Endodermal cell (in vitro differentiated cells): ENCODE results near the gene TMEM259. TPM values are rescaled to one million over a fixed set of nuclear protein-coding genes. Genes with fewer than 3 reads are reported as not detected.

Experiments used
- DNase-seq: peaks from one replicate; pipeline ENCODE4 v3.0.0-alpha.2; 2017
- H3K27ac ChIP-seq: 2 replicates; pipeline ENCODE4 v1.5.1; 2013; ENCODE audit warnings: mild to moderate bottlenecking, low read depth, low read length, moderate library complexity
- H3K27me3 ChIP-seq: 2 replicates; pipeline ENCODE4 v1.6.1; 2013; ENCODE audit warnings: mild to moderate bottlenecking, low read length, moderate library complexity; ENCODE audit not compliant: insufficient read depth, control insufficient read depth, poor library complexity, severe bottlenecking
- H3K36me3 ChIP-seq: 2 replicates; pipeline ENCODE4 v1.7.0; 2013; ENCODE audit warnings: mild to moderate bottlenecking, low read length, moderate library complexity; ENCODE audit not compliant: control insufficient read depth, insufficient read depth
- H3K4me1 ChIP-seq: one replicate; pipeline ENCODE4 v1.7.0; 2013; ENCODE audit warnings: low read length; ENCODE audit not compliant: control insufficient read depth, insufficient read depth
- H3K4me3 ChIP-seq: 2 replicates; pipeline ENCODE4 v1.5.1; 2013; ENCODE audit warnings: mild to moderate bottlenecking, low read length, moderate library complexity
- H3K9ac ChIP-seq: 2 replicates; pipeline ENCODE4 v1.6.1; 2013; ENCODE audit warnings: mild to moderate bottlenecking, low read length, moderate library complexity; ENCODE audit not compliant: poor library complexity, severe bottlenecking; ENCODE audit errors: extremely low read depth
- H3K9me3 ChIP-seq: 2 replicates; pipeline ENCODE4 v1.6.1; 2013; ENCODE audit warnings: mild to moderate bottlenecking, low read length, moderate library complexity; ENCODE audit not compliant: control insufficient read depth
- H3K27ac Mint-ChIP-seq: 2 replicates; pipeline ENCODE4 v1.8.0; 2020; ENCODE audit warnings: mixed read lengths
- H3K27me3 Mint-ChIP-seq: 2 replicates; pipeline ENCODE4 v1.8.0; 2021; ENCODE audit warnings: mild to moderate bottlenecking, mixed read lengths; ENCODE audit not compliant: insufficient read depth
- H3K36me3 Mint-ChIP-seq: 2 replicates; pipeline ENCODE4 v1.8.0; 2020; ENCODE audit warnings: low read depth, mixed read lengths
- H3K4me1 Mint-ChIP-seq: 2 replicates; pipeline ENCODE4 v1.8.0; 2020; ENCODE audit warnings: mixed read lengths
- H3K4me3 Mint-ChIP-seq: 2 replicates; pipeline ENCODE4 v1.8.0; 2020; ENCODE audit warnings: mild to moderate bottlenecking, moderate library complexity, mixed read lengths
- H3K9me3 Mint-ChIP-seq: 2 replicates; pipeline ENCODE4 v1.8.0; 2020; ENCODE audit warnings: mild to moderate bottlenecking, mixed read lengths
- CTCF ChIP-seq: fragments of 200-600 bp; sonication (generic); conservative IDR thresholded peaks from 2 replicates; pipeline ENCODE4 v1.5.0; 2021; ENCODE audit warnings: antibody characterized with exemption, mild to moderate bottlenecking
- WGBS, 2 experiments: methylation state at CpG; one replicate each; pipeline versions ENCODE4 v1.1.5 to v1.1.7; 2013; ENCODE audit warnings: missing lambda C conversion rate in 2 of 2, mixed read lengths in 1 of 2; ENCODE audit not compliant: insufficient coverage in 1 of 2, insufficient read length in 1 of 2; 5-methylcytosine and 5-hydroxymethylcytosine counted together
- total RNA-seq, 2 donors: library from RNA; stranded (reverse); fragmentation: NEBNext Ultra II Directional in 1 of 2; extraction: Animal tissue kit (Norgen Biotek cat#: 25700) in 1 of 2; gene quantifications; 2 replicates in 1 of 2; 3 replicates in 1 of 2; pipeline ENCODE4 v1.2.1, GENCODE V29; 2021

TMEM259 gene
- total RNA-seq, 2 donors from 2014 or later = 157 to 176 TPM

GRCh38 chr19:1004803-1005664 lies 15.9 kb downstream of the TMEM259 start:
- TF ChIP-seq CTCF = no peak
- no peaks in the 10 kb centered on the region for H3K9me3 ChIP-seq

GRCh38 chr19:1004204-1004802 lies 16.6 kb downstream of the TMEM259 start:
- no peak overlapping the region for H3K27ac ChIP-seq
- peaks cover 22% of the 10 kb centered on the region for H3K27me3 ChIP-seq
- no peak overlapping the region for H3K27ac Mint-ChIP-seq
- no peaks in the 10 kb centered on the region for H3K36me3 ChIP-seq
- no peaks in the 10 kb centered on the region for H3K9me3 ChIP-seq
- TF ChIP-seq CTCF = no peak
- H3K27me3 Mint-ChIP-seq = peaks cover 22% of the 10 kb centered on the region
- peaks cover 8% of the 10 kb centered on the region for H3K9me3 Mint-ChIP-seq
- WGBS, 2 experiments = 90 to 93% methylated on average over 20 to 32 of the region's 32 CpGs
- H3K4me1 Mint-ChIP-seq = no peaks in the 10 kb centered on the region
- no peak overlapping the region for H3K4me3 Mint-ChIP-seq
- no peak overlapping the region for H3K4me3 ChIP-seq
- H3K36me3 Mint-ChIP-seq = peaks cover 12% of the 10 kb centered on the region
- H3K9ac ChIP-seq = no peak overlapping the region
- no peak for DNase-seq
- H3K4me1 ChIP-seq = no peaks in the 10 kb centered on the region

More at GRCh38 chr19:1004803-1005664, 15.9 kb downstream of the TMEM259 start:
- H3K4me3 ChIP-seq = no peak overlapping the region
- DNase-seq = no peak
- H3K9ac ChIP-seq = no peak overlapping the region
- 91 to 93% methylated on average over 33 to 70 of the region's 70 CpGs for WGBS, 2 experiments
- no peaks in the 10 kb centered on the region for H3K36me3 ChIP-seq
- Mint-ChIP-seq H3K4me1 (no peaks in the 10 kb centered on the region), H3K4me3 (no peak overlapping the region), H3K36me3 (peaks cover 12% of the 10 kb centered on the region), H3K27ac (peak overlapping the region; percentile 27), H3K9me3 (peaks cover 8% of the 10 kb centered on the region), H3K27me3 (peaks cover 17% of the 10 kb centered on the region)
- no peaks in the 10 kb centered on the region for H3K4me1 ChIP-seq
- H3K27me3 ChIP-seq = peaks cover 17% of the 10 kb centered on the region
- no peak overlapping the region for H3K27ac ChIP-seq

GRCh38 chr19:1003283-1003682 lies 17.6 kb downstream of the TMEM259 start:
- Histone ChIP-seq H3K27ac (no peak overlapping the region), H3K36me3 (no peaks in the 10 kb centered on the region), H3K4me1 (no peaks in the 10 kb centered on the region), H3K9ac (no peak overlapping the region), H3K4me3 (no peak overlapping the region), H3K9me3 (no peaks in the 10 kb centered on the region), H3K27me3 (peaks cover 32% of the 10 kb centered on the region)
- no peak for TF ChIP-seq CTCF
- H3K4me3 Mint-ChIP-seq = no peak overlapping the region
- H3K36me3 Mint-ChIP-seq = peaks cover 9% of the 10 kb centered on the region
- peaks cover 31% of the 10 kb centered on the region for H3K27me3 Mint-ChIP-seq
- no peak overlapping the region for H3K27ac Mint-ChIP-seq
- 92 to 93% methylated on average over 21 to 37 of the region's 37 CpGs for whole genome bisulfite sequencing, 2 experiments
- no peaks in the 10 kb centered on the region for H3K4me1 Mint-ChIP-seq
- no peak for DNase-seq
- peaks cover 8% of the 10 kb centered on the region for H3K9me3 Mint-ChIP-seq
